Measurements from ENCODE around the gene CSF3. TPM values are rescaled to one million over a fixed set of nuclear protein-coding genes. Genes with fewer than 3 reads are reported as not detected.

The CSF3 gene
- total RNA-seq, 2 experiments from 2014 or later = not detected

- no peak for TF ChIP-seq CTCF (IDR thresholded peaks at IDR 0.05)
- DNase-seq (peak; percentile 30 to 79 (median 48)), ATAC-seq (ENCODE audit: poor library complexity) (peak; percentile 56)
- intact Hi-C loops (cut with DNase I, micrococcal nuclease) = loop anchor here (2.0 to 10.0 kb wide), 3 partner anchors 153 to 471 kb away; no protein-coding TSS in a partner anchor
- H3K27me3 Mint-ChIP-seq = no peaks in the 10 kb centered on the region
- peaks cover 59% of the 10 kb centered on the region for H3K36me3 ChIP-seq (ENCODE audit: insufficient read depth, low read length)
- H3K4me1 Mint-ChIP-seq (ENCODE audit: low read depth) = peaks cover 23% of the 10 kb centered on the region
- peaks cover 25% of the 10 kb centered on the region for H3K4me1 ChIP-seq (ENCODE audit: insufficient read depth, low read length)
- H3K9me3 Mint-ChIP-seq = no peaks in the 10 kb centered on the region
- peak overlapping the region; percentile 34 for H3K27ac Mint-ChIP-seq
- H3K27ac ChIP-seq (ENCODE audit: low read depth in 1 of 2, low read length in 2 of 2) = no peak overlapping the region
- POLR2A ChIA-PET = interaction anchor here (0.7 to 1.7 kb wide), 8 partner anchors 12 to 193 kb away, joined by 3 to 6 read pairs (median 4); partner anchors contain the start of genes MED24, NR1D1, PSMD3 and WIPF2
- no peaks in the 10 kb centered on the region for H3K27me3 ChIP-seq (ENCODE audit: control insufficient read depth in 1 of 2, insufficient read depth in 2 of 2, low read length in 2 of 2)
- H3K9me3 ChIP-seq (ENCODE audit: control insufficient read depth in 1 of 2, insufficient read depth in 1 of 2, low read length in 2 of 2) = no peaks in the 10 kb centered on the region
- CTCF ChIA-PET = interaction anchor here (0.6 to 1.8 kb wide), 8 partner anchors 13 to 423 kb away, joined by 3 to 5 read pairs (median 3); partner anchors contain the start of gene MED24
- H3K4me3 Mint-ChIP-seq = peak overlapping the region; percentile 6
- peaks cover 72% of the 10 kb centered on the region for H3K36me3 Mint-ChIP-seq (ENCODE audit: low read depth)
- no peak overlapping the region for H3K4me3 ChIP-seq (ENCODE audit: low read length)
These were observed 11.0 kb downstream of the CSF3 start for GRCh38 chr17:40025991-40026815.

GRCh38 chr17:40026816-40027613, 11.8 kb downstream of the CSF3 start:
- peak overlapping the region; percentile 34 for H3K27ac Mint-ChIP-seq
- intact Hi-C loops (cut with DNase I, micrococcal nuclease) = loop anchor here (1.0 to 10.0 kb wide), 4 partner anchors 14 to 472 kb away; no protein-coding TSS in a partner anchor
- ATAC-seq (ENCODE audit: poor library complexity) (peak; percentile 87), DNase-seq (peak; percentile 63 to 89 (median 71))
- CTCF ChIA-PET = interaction anchor here (0.6 to 2.2 kb wide), 9 partner anchors 14 to 422 kb away, joined by 3 to 11 read pairs (median 4); partner anchors contain the start of gene MED24
- no peak overlapping the region for H3K27ac ChIP-seq (ENCODE audit: low read depth in 1 of 2, low read length in 2 of 2)
- H3K4me1 ChIP-seq (ENCODE audit: insufficient read depth, low read length) = peaks cover 25% of the 10 kb centered on the region
- peaks cover 72% of the 10 kb centered on the region for H3K36me3 Mint-ChIP-seq (ENCODE audit: low read depth)
- peak; percentile 97 for TF ChIP-seq CTCF (IDR thresholded peaks at IDR 0.05)
- H3K4me3 Mint-ChIP-seq = peak overlapping the region; percentile 23
- H3K36me3 ChIP-seq (ENCODE audit: insufficient read depth, low read length) = peaks cover 59% of the 10 kb centered on the region
- no peaks in the 10 kb centered on the region for H3K27me3 ChIP-seq (ENCODE audit: control insufficient read depth in 1 of 2, insufficient read depth in 2 of 2, low read length in 2 of 2)
- POLR2A ChIA-PET = interaction anchor here (0.7 to 1.7 kb wide), 9 partner anchors 13 to 192 kb away, joined by 3 to 6 read pairs (median 4); partner anchors contain the start of genes MED24, NR1D1, PSMD3 and WIPF2
- H3K4me3 ChIP-seq (ENCODE audit: low read length) = no peak overlapping the region
- H3K27me3 Mint-ChIP-seq = no peaks in the 10 kb centered on the region
- no peaks in the 10 kb centered on the region for H3K9me3 ChIP-seq (ENCODE audit: control insufficient read depth in 1 of 2, insufficient read depth in 1 of 2, low read length in 2 of 2)
- H3K4me1 Mint-ChIP-seq (ENCODE audit: low read depth) = peaks cover 23% of the 10 kb centered on the region
- no peaks in the 10 kb centered on the region for H3K9me3 Mint-ChIP-seq

- Mint-ChIP-seq H3K9me3 (no peaks in the 10 kb centered on the region), H3K4me3 (no peak overlapping the region), H3K4me1 (ENCODE audit: low read depth) (peaks cover 23% of the 10 kb centered on the region), H3K27me3 (no peaks in the 10 kb centered on the region), H3K36me3 (ENCODE audit: low read depth) (peaks cover 73% of the 10 kb centered on the region), H3K27ac (no peak overlapping the region)
- Histone ChIP-seq H3K36me3 (ENCODE audit: insufficient read depth, low read length) (peaks cover 59% of the 10 kb centered on the region), H3K4me3 (ENCODE audit: low read length) (no peak overlapping the region), H3K9me3 (ENCODE audit: control insufficient read depth in 1 of 2, insufficient read depth in 1 of 2, low read length in 2 of 2) (no peaks in the 10 kb centered on the region), H3K4me1 (ENCODE audit: insufficient read depth, low read length) (peaks cover 25% of the 10 kb centered on the region), H3K27me3 (ENCODE audit: control insufficient read depth in 1 of 2, insufficient read depth in 2 of 2, low read length in 2 of 2) (no peaks in the 10 kb centered on the region), H3K27ac (ENCODE audit: low read depth in 1 of 2, low read length in 2 of 2) (no peak overlapping the region)
- DNase-seq (no peak), ATAC-seq (ENCODE audit: poor library complexity) (no peak)
- ChIA-PET CTCF (interaction anchor here (0.7 to 2.2 kb wide), 7 partner anchors 12 to 264 kb away, joined by 3 to 11 read pairs (median 5); no protein-coding TSS in a partner anchor), POLR2A (interaction anchor here (0.7 to 1.7 kb wide), 5 partner anchors 26 to 141 kb away, joined by 3 to 5 read pairs (median 3); partner anchors contain the start of genes MED24 and NR1D1)
- intact Hi-C loops (cut with DNase I, micrococcal nuclease) = loop anchor here (1.0 to 10.0 kb wide), 4 partner anchors 14 to 473 kb away; no protein-coding TSS in a partner anchor
- no peak for TF ChIP-seq CTCF (IDR thresholded peaks at IDR 0.05)
These were observed 12.4 kb downstream of the CSF3 start for GRCh38 chr17:40027614-40028012.
